ENCODE measurements around the gene ZNF883. TPM values are rescaled to one million over a fixed set of nuclear protein-coding genes. Genes with fewer than 3 reads are reported as not detected.

ZNF883 gene
- total and polyA plus RNA-seq, 4 donors = 0.03 to 0.23 (median 0.10) TPM

- Histone ChIP-seq H3K4me3 (ENCODE audit: low read depth in 1 of 3, low read length in 3 of 3) (peak overlapping the region in 2 of 3 donors; percentile 19 to 57), H3K4me1 (ENCODE audit: control insufficient read depth in 4 of 4, insufficient read depth in 4 of 4, low read length in 3 of 4) (no peaks in the 10 kb centered on the region), H3K9ac (ENCODE audit: low read depth in 1 of 2, low read length in 2 of 2) (no peak overlapping the region), H3K9me3 (ENCODE audit: control insufficient read depth in 4 of 4, low read length in 3 of 4) (peaks cover 37 to 92% (median 71%) of the 10 kb centered on the region in 4 donors), H3K27ac (ENCODE audit: low read depth in 1 of 2, low read length in 2 of 2) (no peak overlapping the region), H3K27me3 (ENCODE audit: control insufficient read depth in 4 of 4, insufficient read depth in 4 of 4, low read length in 3 of 4) (no peaks in the 10 kb centered on the region), H3K36me3 (ENCODE audit: control insufficient read depth in 4 of 4, insufficient read depth in 3 of 4, low read depth in 1 of 4, low read length in 3 of 4) (peaks cover under 1 to 33% (median 25%) of the 10 kb centered on the region in 4 donors)
- 89% methylated on average over 4 of the region's 4 CpGs for WGBS
- DNase-seq (ENCODE audit: low spot score) = no peak
- no peak for TF ChIP-seq FOXA2 (IDR thresholded peaks at IDR 0.05)
- TF ChIP-seq JUND (IDR thresholded peaks at IDR 0.05) = no peak
- TF ChIP-seq ATF3 (IDR thresholded peaks at IDR 0.05) = no peak
- TF ChIP-seq RXRA (IDR thresholded peaks at IDR 0.05) = no peak
Measured at GRCh38 chr9:113042884-113043657, 31.1 kb upstream of the ZNF883 start.

GRCh38 chr9:113026200-113026599 is 14.2 kb upstream of the ZNF883 start:
- no peak for DNase-seq (ENCODE audit: low spot score)
- TF ChIP-seq HNF4G (IDR thresholded peaks at IDR 0.05) (no peak), HNF4A (conservative IDR thresholded peaks at IDR 0.05) (no peak), ATF3 (IDR thresholded peaks at IDR 0.05) (no peak), MAX (IDR thresholded peaks at IDR 0.05) (no peak), JUND (IDR thresholded peaks at IDR 0.05) (no peak), CTCF (IDR thresholded peaks at IDR 0.05; ENCODE audit: low read depth, low read length, missing input control) (no peak), YY1 (IDR thresholded peaks at IDR 0.05) (no peak), TAF1 (conservative IDR thresholded peaks at IDR 0.05) (no peak), SP1 (IDR thresholded peaks at IDR 0.05) (no peak), ZBTB33 (IDR thresholded peaks at IDR 0.05) (no peak)

GRCh38 chr9:113018247-113018646 is 6.3 kb upstream of the ZNF883 start:
- Histone ChIP-seq H3K27ac (ENCODE audit: low read depth in 1 of 2, low read length in 2 of 2) (no peak overlapping the region), H3K27me3 (ENCODE audit: control insufficient read depth in 4 of 4, insufficient read depth in 4 of 4, low read length in 3 of 4) (no peaks in the 10 kb centered on the region), H3K36me3 (ENCODE audit: control insufficient read depth in 4 of 4, insufficient read depth in 3 of 4, low read depth in 1 of 4, low read length in 3 of 4) (no peaks in the 10 kb centered on the region), H3K9me3 (ENCODE audit: control insufficient read depth in 4 of 4, low read length in 3 of 4) (peaks cover 8 to 40% (median 13%) of the 10 kb centered on the region in 4 donors), H3K4me3 (ENCODE audit: low read depth in 1 of 3, low read length in 3 of 3) (no peak overlapping the region), H3K4me1 (ENCODE audit: control insufficient read depth in 4 of 4, insufficient read depth in 4 of 4, low read length in 3 of 4) (no peaks in the 10 kb centered on the region), H3K9ac (ENCODE audit: low read depth in 1 of 2, low read length in 2 of 2) (no peak overlapping the region)
- WGBS = 92% methylated on average over 3 of the region's 3 CpGs
- no peak for DNase-seq (ENCODE audit: low spot score)
- no peak for TF ChIP-seq FOXA2 (IDR thresholded peaks at IDR 0.05)
- no peak for TF ChIP-seq ZBTB33 (IDR thresholded peaks at IDR 0.05)
- no peak for TF ChIP-seq HNF4G (IDR thresholded peaks at IDR 0.05)
- TF ChIP-seq TAF1 (conservative IDR thresholded peaks at IDR 0.05) = no peak
- TF ChIP-seq SP1 (IDR thresholded peaks at IDR 0.05) = no peak
- TF ChIP-seq EGR1 (IDR thresholded peaks at IDR 0.05; ENCODE audit: low read depth in 2 of 2) = no peak
- TF ChIP-seq NR2F2 (IDR thresholded peaks at IDR 0.05) = no peak
- no peak for TF ChIP-seq ATF3 (IDR thresholded peaks at IDR 0.05)
- TF ChIP-seq RXRA (IDR thresholded peaks at IDR 0.05) = no peak
- TF ChIP-seq RAD21 (IDR thresholded peaks at IDR 0.05) = no peak
- no peak for TF ChIP-seq FOXA1 (IDR thresholded peaks at IDR 0.05)
- no peak for TF ChIP-seq JUND (IDR thresholded peaks at IDR 0.05)
- TF ChIP-seq CTCF (IDR thresholded peaks at IDR 0.05; ENCODE audit: low read depth, low read length, missing input control) = no peak
- TF ChIP-seq YY1 (IDR thresholded peaks at IDR 0.05) = no peak

More at GRCh38 chr9:113026200-113026599, 14.2 kb upstream of the ZNF883 start:
- H3K4me1 ChIP-seq (ENCODE audit: control insufficient read depth in 4 of 4, insufficient read depth in 4 of 4, low read length in 3 of 4) = no peaks in the 10 kb centered on the region
- no peak overlapping the region for H3K9ac ChIP-seq (ENCODE audit: low read depth in 1 of 2, low read length in 2 of 2)
- H3K9me3 ChIP-seq (ENCODE audit: control insufficient read depth in 4 of 4, low read length in 3 of 4) = peaks cover 13 to 65% (median 25%) of the 10 kb centered on the region in 4 donors
- 57% methylated on average over 1 of the region's 1 CpG for whole genome bisulfite sequencing
- H3K27me3 ChIP-seq (ENCODE audit: control insufficient read depth in 4 of 4, insufficient read depth in 4 of 4, low read length in 3 of 4) = no peaks in the 10 kb centered on the region
- no peaks in the 10 kb centered on the region for H3K36me3 ChIP-seq (ENCODE audit: control insufficient read depth in 4 of 4, insufficient read depth in 3 of 4, low read depth in 1 of 4, low read length in 3 of 4)
- H3K27ac ChIP-seq (ENCODE audit: low read depth in 1 of 2, low read length in 2 of 2) = no peak overlapping the region
- H3K4me3 ChIP-seq (ENCODE audit: low read depth in 1 of 3, low read length in 3 of 3) = no peak overlapping the region
